Measurements from ENCODE around the gene TPK1. TPM values are rescaled to one million over a fixed set of nuclear protein-coding genes. Genes with fewer than 3 reads are reported as not detected.

Gene TPK1
- total RNA-seq, 1 donor from 2014 or later = 2.2 TPM

DNA sequence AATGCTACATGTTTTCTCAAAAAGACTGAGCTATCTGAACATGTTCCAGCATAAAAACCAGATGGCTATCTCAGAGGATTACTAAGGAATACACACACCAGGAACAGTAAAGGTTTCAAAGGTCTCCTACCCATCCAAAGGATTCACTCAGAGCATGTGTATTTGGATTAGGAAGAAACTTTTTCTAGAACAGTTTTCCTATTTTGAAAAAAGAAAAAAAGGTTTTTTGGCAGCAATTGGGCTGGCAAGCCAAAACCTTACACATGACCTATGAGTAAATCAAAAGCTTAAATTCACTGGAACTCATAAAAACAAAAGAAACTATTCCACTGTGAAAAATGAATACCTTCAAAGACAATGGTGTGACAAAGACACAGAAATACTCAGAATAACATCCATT is 9.6 kb downstream of the TPK1 start:
- FAIRE-seq = peak; percentile 20
- Histone ChIP-seq H3K4me2 (ENCODE audit: low read length) (peak overlapping the region; percentile 27), H3K4me1 (ENCODE audit: insufficient read depth, low read length) (peaks cover 17% of the 10 kb centered on the region), H3K36me3 (ENCODE audit: insufficient read depth, low read length) (no peaks in the 10 kb centered on the region), H2AFZ (ENCODE audit: low read depth, low read length) (no peak overlapping the region), H3K9ac (ENCODE audit: low read length) (no peak overlapping the region), H3K27me3 (ENCODE audit: insufficient read depth, low read length) (no peaks in the 10 kb centered on the region), H3K27ac (ENCODE audit: low read depth, low read length) (no peak overlapping the region), H3K4me3 (ENCODE audit: insufficient read depth, low read depth, low read length) (no peak overlapping the region), H3K9me3 (ENCODE audit: insufficient read depth, low read depth, low read length) (no peaks in the 10 kb centered on the region), H4K20me1 (ENCODE audit: insufficient read depth, low read length) (no peaks in the 10 kb centered on the region), H3K79me2 (ENCODE audit: insufficient read depth, low read length) (no peaks in the 10 kb centered on the region)
- Mint-ChIP-seq H3K9me3 (ENCODE audit: unreplicated experiment) (no peaks in the 10 kb centered on the region), H3K27ac (ENCODE audit: unreplicated experiment) (no peak overlapping the region), H3K36me3 (ENCODE audit: low read depth, unreplicated experiment) (peaks cover 3% of the 10 kb centered on the region), H3K27me3 (ENCODE audit: low read depth, unreplicated experiment) (no peaks in the 10 kb centered on the region), H3K4me1 (ENCODE audit: low read depth, unreplicated experiment) (peaks cover 12% of the 10 kb centered on the region), H3K4me3 (ENCODE audit: unreplicated experiment) (no peak overlapping the region)
- TF ChIP-seq, protein P1, sequence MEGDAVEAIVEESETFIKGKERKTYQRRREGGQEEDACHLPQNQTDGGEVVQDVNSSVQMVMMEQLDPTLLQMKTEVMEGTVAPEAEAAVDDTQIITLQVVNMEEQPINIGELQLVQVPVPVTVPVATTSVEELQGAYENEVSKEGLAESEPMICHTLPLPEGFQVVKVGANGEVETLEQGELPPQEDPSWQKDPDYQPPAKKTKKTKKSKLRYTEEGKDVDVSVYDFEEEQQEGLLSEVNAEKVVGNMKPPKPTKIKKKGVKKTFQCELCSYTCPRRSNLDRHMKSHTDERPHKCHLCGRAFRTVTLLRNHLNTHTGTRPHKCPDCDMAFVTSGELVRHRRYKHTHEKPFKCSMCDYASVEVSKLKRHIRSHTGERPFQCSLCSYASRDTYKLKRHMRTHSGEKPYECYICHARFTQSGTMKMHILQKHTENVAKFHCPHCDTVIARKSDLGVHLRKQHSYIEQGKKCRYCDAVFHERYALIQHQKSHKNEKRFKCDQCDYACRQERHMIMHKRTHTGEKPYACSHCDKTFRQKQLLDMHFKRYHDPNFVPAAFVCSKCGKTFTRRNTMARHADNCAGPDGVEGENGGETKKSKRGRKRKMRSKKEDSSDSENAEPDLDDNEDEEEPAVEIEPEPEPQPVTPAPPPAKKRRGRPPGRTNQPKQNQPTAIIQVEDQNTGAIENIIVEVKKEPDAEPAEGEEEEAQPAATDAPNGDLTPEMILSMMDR (IDR thresholded peaks at IDR 0.05; ENCODE audit: insufficient read depth, low read depth, low read length) = no peak
- no peak for TF ChIP-seq EZH2 (IDR thresholded peaks at IDR 0.05; ENCODE audit: insufficient read depth, low read length)
- DNase-seq (ENCODE audit: low read depth) = peak; percentile 14

DNA sequence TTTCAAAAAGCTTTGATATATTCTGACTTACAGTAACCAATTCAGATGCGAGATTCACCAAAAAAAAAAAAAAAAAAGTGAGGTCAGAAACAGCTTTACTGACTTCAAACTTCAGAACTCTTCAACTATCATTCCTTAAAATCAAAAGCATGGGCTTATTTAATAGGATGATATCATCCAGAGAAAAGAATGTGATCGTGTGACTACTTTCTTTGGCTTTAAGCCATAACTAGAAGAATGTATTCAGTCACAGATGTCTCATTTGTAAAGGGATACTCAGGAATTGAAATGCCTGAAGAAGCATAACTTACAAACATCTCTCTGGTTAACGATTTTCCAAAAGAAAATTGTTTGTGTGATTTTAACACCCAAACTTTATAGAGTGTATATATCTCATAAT is 11.5 kb downstream of the TPK1 start:
- Mint-ChIP-seq H3K4me3 (ENCODE audit: unreplicated experiment) (no peak overlapping the region), H3K27ac (ENCODE audit: unreplicated experiment) (no peak overlapping the region), H3K4me1 (ENCODE audit: low read depth, unreplicated experiment) (peaks cover 7% of the 10 kb centered on the region), H3K36me3 (ENCODE audit: low read depth, unreplicated experiment) (no peaks in the 10 kb centered on the region), H3K27me3 (ENCODE audit: low read depth, unreplicated experiment) (no peaks in the 10 kb centered on the region), H3K9me3 (ENCODE audit: unreplicated experiment) (no peaks in the 10 kb centered on the region)
- no peak overlapping the region for H3K9ac ChIP-seq (ENCODE audit: low read length)
- FAIRE-seq (peak; percentile 70), DNase-seq (ENCODE audit: low read depth) (peak; percentile 80)
- no peak overlapping the region for H2AFZ ChIP-seq (ENCODE audit: low read depth, low read length)
- no peaks in the 10 kb centered on the region for H3K36me3 ChIP-seq (ENCODE audit: insufficient read depth, low read length)
- H3K4me1 ChIP-seq (ENCODE audit: insufficient read depth, low read length) = peaks cover 17% of the 10 kb centered on the region
- no peak overlapping the region for H3K27ac ChIP-seq (ENCODE audit: low read depth, low read length)
- H3K79me2 ChIP-seq (ENCODE audit: insufficient read depth, low read length) = no peaks in the 10 kb centered on the region
- H3K4me2 ChIP-seq (ENCODE audit: low read length) = peak overlapping the region; percentile 24
- no peaks in the 10 kb centered on the region for H3K27me3 ChIP-seq (ENCODE audit: insufficient read depth, low read length)
- TF ChIP-seq, protein P1 (IDR thresholded peaks at IDR 0.05; ENCODE audit: insufficient read depth, low read depth, low read length) = no peak
- TF ChIP-seq EZH2 (IDR thresholded peaks at IDR 0.05; ENCODE audit: insufficient read depth, low read length) = no peak
- H3K9me3 ChIP-seq (ENCODE audit: insufficient read depth, low read depth, low read length) = no peaks in the 10 kb centered on the region
- H4K20me1 ChIP-seq (ENCODE audit: insufficient read depth, low read length) = no peaks in the 10 kb centered on the region
- H3K4me3 ChIP-seq (ENCODE audit: insufficient read depth, low read depth, low read length) = no peak overlapping the region

DNA sequence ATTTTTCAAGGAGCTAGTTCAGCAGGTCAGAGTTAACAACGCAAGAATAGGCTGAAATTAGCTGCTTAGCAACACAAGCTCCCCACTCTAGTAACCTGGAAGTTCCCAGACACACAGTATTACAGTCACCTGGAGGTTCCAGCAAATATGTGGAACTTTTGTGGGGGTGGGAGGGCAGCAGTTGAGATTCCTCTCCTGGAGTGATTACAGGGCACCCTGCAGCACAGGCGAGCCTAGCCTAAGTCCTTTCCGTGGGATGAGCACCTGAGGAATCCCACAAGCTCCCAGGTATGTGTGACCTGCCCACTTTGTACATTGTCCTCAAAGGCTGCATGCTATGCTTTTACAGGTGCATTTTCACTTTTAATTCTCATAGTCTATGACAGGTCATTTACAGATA is 13.6 kb downstream of the TPK1 start:
- H3K4me3 ChIP-seq (ENCODE audit: insufficient read depth, low read depth, low read length) = no peak overlapping the region
- no peak for FAIRE-seq

More for the DNA sequence above, 13.6 kb downstream of the TPK1 start:
- H3K79me2 ChIP-seq (ENCODE audit: insufficient read depth, low read length) = no peaks in the 10 kb centered on the region
- TF ChIP-seq, protein P1 (IDR thresholded peaks at IDR 0.05; ENCODE audit: insufficient read depth, low read depth, low read length) = no peak
- TF ChIP-seq EZH2 (IDR thresholded peaks at IDR 0.05; ENCODE audit: insufficient read depth, low read length) = no peak
- no peak overlapping the region for H3K27ac ChIP-seq (ENCODE audit: low read depth, low read length)
- Mint-ChIP-seq H3K4me3 (ENCODE audit: unreplicated experiment) (no peak overlapping the region), H3K27me3 (ENCODE audit: low read depth, unreplicated experiment) (no peaks in the 10 kb centered on the region), H3K4me1 (ENCODE audit: low read depth, unreplicated experiment) (peaks cover 7% of the 10 kb centered on the region), H3K36me3 (ENCODE audit: low read depth, unreplicated experiment) (no peaks in the 10 kb centered on the region), H3K27ac (ENCODE audit: unreplicated experiment) (no peak overlapping the region), H3K9me3 (ENCODE audit: unreplicated experiment) (no peaks in the 10 kb centered on the region)
- H2AFZ ChIP-seq (ENCODE audit: low read depth, low read length) = no peak overlapping the region
- peaks cover 14% of the 10 kb centered on the region for H3K4me1 ChIP-seq (ENCODE audit: insufficient read depth, low read length)
- no peaks in the 10 kb centered on the region for H3K9me3 ChIP-seq (ENCODE audit: insufficient read depth, low read depth, low read length)
- no peak overlapping the region for H3K9ac ChIP-seq (ENCODE audit: low read length)
- no peak overlapping the region for H3K4me2 ChIP-seq (ENCODE audit: low read length)
- no peak for DNase-seq (ENCODE audit: low read depth)
- H3K36me3 ChIP-seq (ENCODE audit: insufficient read depth, low read length) = no peaks in the 10 kb centered on the region
- H4K20me1 ChIP-seq (ENCODE audit: insufficient read depth, low read length) = no peaks in the 10 kb centered on the region
- H3K27me3 ChIP-seq (ENCODE audit: insufficient read depth, low read length) = no peaks in the 10 kb centered on the region

Data from astrocyte (in vitro differentiated cells and primary cell).